ENCODE data around the gene DNAH14. TPM values are rescaled to one million over a fixed set of nuclear protein-coding genes. Genes with fewer than 3 reads are reported as not detected.
A peak's percentile ranks its signal among the peaks of the same experiment; 100 is the strongest.

Gene DNAH14
- total and polyA plus RNA-seq, 9 of the 15 experiments (the other 6 are each of a cell fraction or from before 2014, with no cell fraction given): 58.4 to 142 (median 98.4) TPM

DNA sequence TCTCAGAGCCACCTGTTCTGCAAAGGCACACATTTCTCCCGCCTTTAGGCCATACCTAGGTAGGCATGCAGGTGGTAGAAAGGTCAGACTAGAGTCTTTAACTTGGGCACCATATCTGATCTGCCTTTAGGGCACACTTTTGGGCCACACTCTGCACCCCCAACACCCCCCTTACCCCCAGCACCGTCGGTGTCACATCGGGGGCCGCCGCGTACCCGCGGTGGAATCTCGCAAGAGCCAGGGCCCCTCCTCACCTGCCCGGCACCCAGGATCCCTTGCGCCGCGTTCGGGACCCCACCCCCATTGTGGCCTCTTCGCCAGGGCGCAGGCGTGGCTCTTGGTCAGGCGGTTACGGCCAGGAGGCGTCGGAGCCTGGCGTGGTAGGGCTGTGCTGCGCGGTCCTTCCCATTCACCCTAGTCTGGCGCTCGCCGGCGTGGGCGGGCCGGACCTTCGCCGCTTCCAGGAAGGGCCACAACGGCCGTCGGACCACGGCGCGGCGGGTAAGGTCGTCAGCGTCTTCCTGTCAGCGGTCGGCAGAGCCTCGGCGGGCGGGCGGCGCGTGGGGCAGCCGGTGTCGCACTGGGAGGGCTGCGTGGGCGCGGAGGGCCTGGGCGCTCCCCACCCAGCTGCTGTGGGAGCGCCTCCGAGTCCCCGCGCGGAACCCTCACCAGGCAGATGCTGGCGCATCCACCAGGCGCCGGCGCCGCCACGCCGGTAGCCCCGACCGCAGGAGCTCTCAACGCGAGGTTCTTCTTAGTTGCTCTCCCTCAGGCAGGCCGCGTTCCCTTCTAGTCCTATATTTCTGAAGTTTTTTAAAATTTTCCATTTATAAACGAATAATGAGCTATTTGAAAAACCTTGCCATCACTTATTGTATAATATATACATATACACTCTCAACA is at the start of gene DNAH14 (continued):
- TF ChIP-seq SRF (CRISPR knock-in tag; IDR thresholded peaks at IDR 0.05) (no peak; a peak in 1 of 4 replicates), NR2F6 (CRISPR knock-in tag; IDR thresholded peaks at IDR 0.05) (no peak), ZNF165 (CRISPR knock-in tag; IDR thresholded peaks at IDR 0.05; ENCODE audit: borderline replicate concordance) (no peak), KDM5B (IDR thresholded peaks at IDR 0.05; ENCODE audit: insufficient replicate concordance, low read depth, low read length) (peak; percentile 98), SMARCB1 (IDR thresholded peaks at IDR 0.05; ENCODE audit: insufficient read length, low read depth) (no peak), FOXP1 (CRISPR knock-in tag; IDR thresholded peaks at IDR 0.05) (peak; percentile 95), CBFA2T3 (IDR thresholded peaks at IDR 0.05) (0 out of 2 replicates have a peak, but pooled peaks have one; percentile 17), SIRT6 (IDR thresholded peaks at IDR 0.05; ENCODE audit: low read depth, low read length) (no peak), ETS2 (tag; IDR thresholded peaks at IDR 0.05; ENCODE audit: borderline replicate concordance, poor library complexity, severe bottlenecking) (no peak), LARP7 (IDR thresholded peaks at IDR 0.05) (no peak), POLR2G (IDR thresholded peaks at IDR 0.05; ENCODE audit: low read depth, low read length) (peak; percentile 99), ZNF347 (CRISPR knock-in tag; IDR thresholded peaks at IDR 0.05; ENCODE audit: low read depth) (no peak), SPI1 (IDR thresholded peaks at IDR 0.05; ENCODE audit: borderline replicate concordance, low read depth, low read length) (no peak), MAZ (CRISPR knock-in tag; conservative IDR thresholded peaks at IDR 0.05 in 1 of 2, IDR thresholded peaks at IDR 0.05 in 1 of 2) (peak; percentile 86 to 92), ZFP30 (CRISPR knock-in tag; IDR thresholded peaks at IDR 0.05; ENCODE audit: borderline replicate concordance) (no peak), TEAD2 (tag; IDR thresholded peaks at IDR 0.05) (no peak), ZKSCAN1 (IDR thresholded peaks at IDR 0.05; ENCODE audit: low read depth, low read length) (peak; percentile 89), ERF (CRISPR knock-in tag; IDR thresholded peaks at IDR 0.05) (no peak; the same call in none of the 2 replicates), EGR1 (conservative IDR thresholded peaks at IDR 0.05) (peak; percentile 98), ZNF707 (CRISPR knock-in tag; conservative IDR thresholded peaks at IDR 0.05) (no peak), ZNF175 (CRISPR knock-in tag; IDR thresholded peaks at IDR 0.05; ENCODE audit: low read depth) (no peak), ELF1 (tag; IDR thresholded peaks at IDR 0.05) (peak; percentile 70), SMARCE1 (IDR thresholded peaks at IDR 0.05) (no peak), JUNB (CRISPR knock-in tag; conservative IDR thresholded peaks at IDR 0.05) (no peak), HSF4 (CRISPR knock-in tag; IDR thresholded peaks at IDR 0.05; ENCODE audit: borderline replicate concordance) (no peak), KAT2B (IDR thresholded peaks at IDR 0.05; ENCODE audit: low read depth, low read length) (no peak), ZBTB7A (IDR thresholded peaks at IDR 0.05; ENCODE audit: borderline replicate concordance, control insufficient read depth, low read depth, low read length) (peak; percentile 83; the same call in 1 of the 2 replicates), NEUROD1 (IDR thresholded peaks at IDR 0.05; ENCODE audit: borderline replicate concordance, low read depth, low read length, partially characterized antibody) (no peak), BCOR (IDR thresholded peaks at IDR 0.05) (no peak)
- TF ChIP-seq, protein P1, sequence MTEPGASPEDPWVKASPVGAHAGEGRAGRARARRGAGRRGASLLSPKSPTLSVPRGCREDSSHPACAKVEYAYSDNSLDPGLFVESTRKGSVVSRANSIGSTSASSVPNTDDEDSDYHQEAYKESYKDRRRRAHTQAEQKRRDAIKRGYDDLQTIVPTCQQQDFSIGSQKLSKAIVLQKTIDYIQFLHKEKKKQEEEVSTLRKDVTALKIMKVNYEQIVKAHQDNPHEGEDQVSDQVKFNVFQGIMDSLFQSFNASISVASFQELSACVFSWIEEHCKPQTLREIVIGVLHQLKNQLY (CRISPR knock-in tag; conservative IDR thresholded peaks at IDR 0.05): peak in 1 of 2 experiments; percentile 85; a peak in 2 of 4 replicates

Data from K562 (cell line).